ENCODE results near the gene ERV3-1.
"Not testable (repeated sequence)": the region's sequence is repeated elsewhere in the genome, so short reads cannot be mapped to it uniquely, and the experiment has no call there.

ERV3-1 gene

DNA sequence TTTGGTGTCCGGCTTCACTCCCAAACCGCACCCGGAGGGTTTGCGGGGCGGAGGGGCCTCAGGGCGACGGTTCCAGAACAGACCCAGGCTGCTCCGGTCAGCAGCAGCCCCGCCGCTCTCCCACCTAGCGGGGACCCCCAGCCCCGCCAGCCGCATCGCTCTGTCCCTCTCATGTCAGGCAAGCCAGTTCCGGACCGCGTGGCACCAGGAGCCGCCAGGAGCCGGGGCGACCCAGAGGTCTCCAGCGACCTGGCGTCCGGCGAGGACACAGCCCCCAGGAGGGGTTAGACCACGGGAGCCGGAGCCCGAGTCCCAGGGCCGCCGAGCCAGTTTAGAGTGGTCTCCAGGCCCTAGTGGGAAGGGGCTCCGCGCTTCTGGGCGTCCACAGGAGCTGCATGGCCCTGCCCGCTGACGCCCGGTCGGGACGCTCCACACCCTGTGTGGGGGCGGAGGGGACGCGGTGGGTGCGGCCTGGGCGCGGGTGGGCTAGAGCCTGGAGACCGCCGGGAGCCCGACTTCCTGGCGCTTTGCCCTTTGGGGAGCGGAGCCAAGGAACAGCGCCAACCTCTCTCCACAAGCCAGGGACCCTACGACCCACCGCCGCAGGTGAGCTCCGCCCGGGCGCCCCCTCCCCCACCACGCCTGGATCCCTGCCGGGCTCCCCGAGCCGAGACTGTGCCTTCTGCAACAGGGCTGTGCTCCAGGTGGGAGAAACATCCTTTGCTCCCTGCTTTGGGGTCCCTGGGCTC, 59.1 kb downstream of the ERV3-1 start:
- TF ChIP-seq, protein P1, sequence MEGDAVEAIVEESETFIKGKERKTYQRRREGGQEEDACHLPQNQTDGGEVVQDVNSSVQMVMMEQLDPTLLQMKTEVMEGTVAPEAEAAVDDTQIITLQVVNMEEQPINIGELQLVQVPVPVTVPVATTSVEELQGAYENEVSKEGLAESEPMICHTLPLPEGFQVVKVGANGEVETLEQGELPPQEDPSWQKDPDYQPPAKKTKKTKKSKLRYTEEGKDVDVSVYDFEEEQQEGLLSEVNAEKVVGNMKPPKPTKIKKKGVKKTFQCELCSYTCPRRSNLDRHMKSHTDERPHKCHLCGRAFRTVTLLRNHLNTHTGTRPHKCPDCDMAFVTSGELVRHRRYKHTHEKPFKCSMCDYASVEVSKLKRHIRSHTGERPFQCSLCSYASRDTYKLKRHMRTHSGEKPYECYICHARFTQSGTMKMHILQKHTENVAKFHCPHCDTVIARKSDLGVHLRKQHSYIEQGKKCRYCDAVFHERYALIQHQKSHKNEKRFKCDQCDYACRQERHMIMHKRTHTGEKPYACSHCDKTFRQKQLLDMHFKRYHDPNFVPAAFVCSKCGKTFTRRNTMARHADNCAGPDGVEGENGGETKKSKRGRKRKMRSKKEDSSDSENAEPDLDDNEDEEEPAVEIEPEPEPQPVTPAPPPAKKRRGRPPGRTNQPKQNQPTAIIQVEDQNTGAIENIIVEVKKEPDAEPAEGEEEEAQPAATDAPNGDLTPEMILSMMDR (IDR thresholded peaks at IDR 0.05; ENCODE audit: extremely low read depth, insufficient read depth, missing control alignments), result no peak
- DNase-seq (ENCODE audit: low spot score), result no peak
- in situ Hi-C loops (cut with MboI; ENCODE audit: low pct_unique_long_range_greater_than_20kb, low sequenced_read_pairs, unreplicated experiment), result no loop called here

DNA sequence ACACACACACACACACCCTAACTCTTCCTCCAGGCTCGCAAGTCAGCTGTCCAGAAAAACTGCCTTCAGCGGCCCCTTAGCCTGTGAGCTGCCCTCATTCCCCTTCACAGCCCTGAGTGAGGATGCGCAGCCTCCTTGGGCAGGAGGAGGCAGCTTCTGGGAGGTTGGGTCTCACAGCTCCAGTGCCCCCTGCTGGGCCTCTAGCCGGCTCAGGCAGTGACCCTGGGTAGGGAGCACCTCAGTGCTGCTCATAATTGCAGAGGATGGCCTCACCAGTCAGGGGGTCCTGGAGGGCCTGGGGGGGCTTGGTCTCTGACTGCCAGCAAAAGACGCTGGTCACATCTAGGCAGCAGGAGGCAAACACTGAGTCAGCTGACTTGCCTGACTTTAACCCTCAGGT, 59.7 kb downstream of the ERV3-1 start:
- DNase-seq (ENCODE audit: low spot score), result peak; percentile 26
- TF ChIP-seq, protein P1 (IDR thresholded peaks at IDR 0.05; ENCODE audit: extremely low read depth, insufficient read depth, missing control alignments), result peak; percentile 20
- in situ Hi-C loops (cut with MboI; ENCODE audit: low pct_unique_long_range_greater_than_20kb, low sequenced_read_pairs, unreplicated experiment), result no loop called here

DNA sequence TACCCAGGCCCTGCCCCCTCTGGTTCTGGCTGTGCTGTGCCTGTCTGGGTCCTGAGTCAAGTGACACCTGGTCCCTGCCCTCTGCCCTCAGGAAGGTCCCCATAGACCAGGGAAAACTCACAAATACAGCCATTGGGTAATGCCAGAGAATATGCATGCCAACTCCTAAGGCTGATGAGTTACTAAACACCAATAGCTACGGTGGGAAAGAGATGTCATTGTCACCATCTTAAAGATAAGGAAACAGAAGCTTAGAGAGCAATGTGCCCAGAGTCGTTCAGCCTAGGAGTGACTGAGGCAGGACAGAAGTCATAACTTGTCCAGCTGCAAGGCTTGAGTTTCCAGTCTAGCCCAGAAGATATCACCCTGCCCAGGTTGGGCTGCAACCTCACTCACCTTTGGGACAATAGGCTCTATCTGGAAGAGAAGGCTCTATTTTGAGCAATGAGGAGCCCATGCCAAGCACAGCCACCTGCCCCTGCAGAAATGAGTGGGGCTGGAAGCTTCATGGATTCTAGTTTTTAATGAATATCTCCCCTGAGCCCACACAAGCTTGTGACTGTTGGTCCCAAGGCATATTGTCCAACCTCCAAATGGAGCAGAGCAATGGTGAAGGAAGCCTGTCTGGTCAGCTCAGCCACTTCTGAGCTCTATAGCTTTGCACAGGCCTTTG, 60.8 kb downstream of the ERV3-1 start:
- no peak for DNase-seq (ENCODE audit: low spot score)
- in situ Hi-C loops (cut with MboI; ENCODE audit: low pct_unique_long_range_greater_than_20kb, low sequenced_read_pairs, unreplicated experiment), result no loop called here
- TF ChIP-seq, protein P1 (IDR thresholded peaks at IDR 0.05; ENCODE audit: extremely low read depth, insufficient read depth, missing control alignments), result no peak

DNA sequence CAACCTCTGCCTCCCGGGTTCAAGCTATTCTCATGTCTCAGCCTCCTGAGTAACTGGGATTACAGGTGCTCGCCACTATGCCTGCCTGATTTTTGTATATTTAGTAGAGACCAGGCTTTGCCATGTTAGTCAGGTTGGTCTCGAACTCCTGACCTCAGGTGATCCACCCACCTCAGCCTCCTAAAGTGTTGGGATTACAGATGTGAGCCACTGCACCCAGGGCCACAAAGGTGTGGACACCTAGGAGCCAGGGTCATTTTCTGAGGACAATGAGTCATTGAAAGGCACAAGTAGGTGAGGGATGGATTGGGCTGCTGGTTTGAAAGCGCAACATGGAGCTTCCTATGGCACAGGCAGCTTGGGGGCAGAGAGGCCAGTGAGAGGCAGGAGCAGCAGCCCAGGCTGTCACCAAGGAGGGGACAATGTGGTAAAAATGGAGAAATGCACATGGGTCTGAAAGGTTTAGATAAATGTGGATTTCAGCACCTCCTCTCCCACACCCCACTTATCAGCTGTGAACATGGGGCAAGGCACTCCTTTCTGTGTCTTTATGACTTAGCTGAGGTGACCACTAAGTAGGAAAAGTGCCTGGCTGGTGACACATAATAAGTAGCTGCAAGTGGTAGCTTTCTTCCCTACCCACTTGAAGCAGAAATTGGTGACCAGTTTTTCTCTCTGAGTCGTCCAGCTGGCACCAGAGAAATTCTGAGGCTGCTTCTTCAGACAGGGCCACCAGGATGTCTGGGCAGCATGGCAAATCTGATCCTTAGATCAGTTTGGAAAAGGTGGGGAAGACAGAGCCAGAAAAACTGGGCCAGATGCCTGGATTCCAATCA, 61.6 kb downstream of the ERV3-1 start:
- DNase-seq (ENCODE audit: low spot score); in situ Hi-C loops (cut with MboI; ENCODE audit: low pct_unique_long_range_greater_than_20kb, low sequenced_read_pairs, unreplicated experiment): not testable (repeated sequence)

Data from GM13977 (cell line).